ENCODE data around the gene IL36A.

The IL36A gene

GRCh38 chr2:112994648-112995047, 10.6 kb upstream of the IL36A start:
- no peak overlapping the region for H3K4me3 ChIP-seq (ENCODE audit: low read depth, low read length, poor library complexity, severe bottlenecking)
- H3K9me3 ChIP-seq (ENCODE audit: low read length): no peaks in the 10 kb centered on the region; the same call in 1 of the 2 replicates
- no peak overlapping the region for H2AFZ ChIP-seq (ENCODE audit: low read length)
- no peak overlapping the region for H3K27ac ChIP-seq (ENCODE audit: low read depth, low read length, poor library complexity, severe bottlenecking)
- H3K27me3 ChIP-seq (ENCODE audit: insufficient read depth, low read length): no peaks in the 10 kb centered on the region
- TF ChIP-seq CTCF (IDR thresholded peaks at IDR 0.05; ENCODE audit: low read length): no peak
- no peak for TF ChIP-seq EZH2 (IDR thresholded peaks at IDR 0.05; ENCODE audit: borderline replicate concordance, low read length)
- H3F3A ChIP-seq (ENCODE audit: insufficient read depth, low read length): no peaks in the 10 kb centered on the region
- no peaks in the 10 kb centered on the region for H3K4me1 ChIP-seq (ENCODE audit: insufficient read depth, low read length, severe bottlenecking)
- no peaks in the 10 kb centered on the region for H3K79me2 ChIP-seq (ENCODE audit: insufficient read depth, low read length)
- no peaks in the 10 kb centered on the region for H4K20me1 ChIP-seq (ENCODE audit: insufficient read depth, low read length)
- H3K9me2 ChIP-seq (ENCODE audit: low read depth, low read length): peaks cover 3% of the 10 kb centered on the region
- no peak overlapping the region for H3K4me2 ChIP-seq (ENCODE audit: low read length)
- no peaks in the 10 kb centered on the region for H3K36me3 ChIP-seq (ENCODE audit: insufficient read depth, low read length)
- H3K9ac ChIP-seq (ENCODE audit: low read length): no peak overlapping the region

- Histone ChIP-seq H3K27me3 (ENCODE audit: insufficient read depth, low read length) (no peaks in the 10 kb centered on the region), H3K9me2 (ENCODE audit: low read depth, low read length) (peaks cover 3% of the 10 kb centered on the region), H3K79me2 (ENCODE audit: insufficient read depth, low read length) (no peaks in the 10 kb centered on the region), H3K4me1 (ENCODE audit: insufficient read depth, low read length, severe bottlenecking) (no peaks in the 10 kb centered on the region), H3F3A (ENCODE audit: insufficient read depth, low read length) (no peaks in the 10 kb centered on the region), H4K20me1 (ENCODE audit: insufficient read depth, low read length) (no peaks in the 10 kb centered on the region), H3K9me3 (ENCODE audit: low read length) (peaks cover 4% of the 10 kb centered on the region; the same call in 1 of the 2 replicates), H3K4me3 (ENCODE audit: low read depth, low read length, poor library complexity, severe bottlenecking) (no peak overlapping the region), H2AFZ (ENCODE audit: low read length) (no peak overlapping the region), H3K36me3 (ENCODE audit: insufficient read depth, low read length) (no peaks in the 10 kb centered on the region), H3K4me2 (ENCODE audit: low read length) (no peak overlapping the region), H3K9ac (ENCODE audit: low read length) (no peak overlapping the region), H3K27ac (ENCODE audit: low read depth, low read length, poor library complexity, severe bottlenecking) (no peak overlapping the region)
- TF ChIP-seq EZH2 (IDR thresholded peaks at IDR 0.05; ENCODE audit: borderline replicate concordance, low read length) (no peak), CTCF (IDR thresholded peaks at IDR 0.05; ENCODE audit: low read length) (no peak)
Observed at GRCh38 chr2:112995346-112995920, 9.8 kb upstream of the IL36A start.

GRCh38 chr2:112996635-112997034, 8.6 kb upstream of the IL36A start:
- Histone ChIP-seq H3K9me3 (ENCODE audit: low read length) (peaks cover 12% of the 10 kb centered on the region), H2AFZ (ENCODE audit: low read length) (no peak overlapping the region), H3F3A (ENCODE audit: insufficient read depth, low read length) (no peaks in the 10 kb centered on the region), H3K4me2 (ENCODE audit: low read length) (no peak overlapping the region), H4K20me1 (ENCODE audit: insufficient read depth, low read length) (no peaks in the 10 kb centered on the region), H3K4me3 (ENCODE audit: low read depth, low read length, poor library complexity, severe bottlenecking) (no peak overlapping the region), H3K9ac (ENCODE audit: low read length) (no peak overlapping the region), H3K27me3 (ENCODE audit: insufficient read depth, low read length) (no peaks in the 10 kb centered on the region), H3K36me3 (ENCODE audit: insufficient read depth, low read length) (no peaks in the 10 kb centered on the region), H3K4me1 (ENCODE audit: insufficient read depth, low read length, severe bottlenecking) (no peaks in the 10 kb centered on the region), H3K79me2 (ENCODE audit: insufficient read depth, low read length) (no peaks in the 10 kb centered on the region), H3K27ac (ENCODE audit: low read depth, low read length, poor library complexity, severe bottlenecking) (no peak overlapping the region), H3K9me2 (ENCODE audit: low read depth, low read length) (peaks cover 3% of the 10 kb centered on the region; the same call in 1 of the 2 replicates)
- TF ChIP-seq CTCF (IDR thresholded peaks at IDR 0.05; ENCODE audit: low read length) (no peak), EZH2 (IDR thresholded peaks at IDR 0.05; ENCODE audit: borderline replicate concordance, low read length) (no peak)
